Right renal cortex interstitium (tissue), 3 donors: ENCODE measurements around the gene COL26A1. TPM values are rescaled to one million over a fixed set of nuclear protein-coding genes. Genes with fewer than 3 reads are reported as not detected.
"Not testable (repeated sequence)": the region's sequence is repeated elsewhere in the genome, so short reads cannot be mapped to it uniquely, and the experiment has no call there.

ENCODE experiments used
- DNase-seq, 3 donors: peaks; one replicate each; pipeline ENCODE4 v3.0.0-alpha.2; 2013; ENCODE audit warnings: low read depth in 3 of 3, low spot score in 2 of 3
- polyA plus RNA-seq, 3 donors: library from polyadenylated mRNA; unstranded; fragments of 120-200 nt; gene quantifications; one replicate each; pipeline ENCODE4 v1.2.1, GENCODE V29; 2013; ENCODE audit not compliant: insufficient read length in 3 of 3

The COL26A1 gene
- 10 to 100 TPM; 20.8 to 22.8 (median 21.3) TPM for polyA plus RNA-seq

DNA sequence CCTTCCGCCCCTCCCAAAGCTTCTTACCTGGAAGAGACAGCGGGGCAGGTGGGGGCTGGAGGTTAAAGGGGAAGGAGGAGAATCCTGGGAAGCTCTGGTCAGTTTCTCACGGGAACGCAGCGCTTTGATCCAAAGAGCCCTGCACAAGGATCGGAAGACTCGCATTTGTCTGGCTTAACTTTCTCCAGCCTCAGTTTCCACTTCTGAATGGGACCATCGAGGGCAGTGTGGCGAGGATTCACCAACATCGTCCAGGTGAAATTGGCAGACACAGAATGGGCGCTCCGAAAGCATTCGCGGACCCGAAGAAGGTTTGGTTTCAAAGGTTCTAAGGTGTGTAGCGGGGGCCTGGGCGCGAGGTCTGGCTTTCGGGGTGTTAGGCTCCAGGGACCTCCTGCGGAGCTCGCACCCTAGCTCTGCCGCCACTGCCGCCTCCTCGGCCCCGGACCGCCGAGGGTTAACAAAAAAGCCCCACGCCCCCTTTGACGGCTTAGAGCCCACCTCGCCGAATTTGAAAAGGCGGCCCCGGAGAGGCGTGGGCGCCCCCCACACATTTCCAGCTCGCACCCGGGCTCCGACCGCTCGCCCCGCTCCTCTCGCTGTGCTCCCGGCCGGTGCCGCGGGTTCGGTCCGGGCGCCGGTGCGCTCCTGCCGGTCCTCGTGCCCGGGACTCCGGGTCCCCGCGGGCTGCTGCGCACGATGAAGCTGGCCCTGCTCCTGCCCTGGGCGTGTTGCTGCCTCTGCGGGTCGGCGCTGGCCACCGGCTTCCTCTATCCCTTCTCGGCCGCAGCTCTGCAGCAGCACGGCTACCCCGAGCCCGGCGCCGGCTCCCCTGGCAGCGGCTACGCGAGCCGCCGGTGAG is at the start of gene COL26A1:
Gene COL26A1 (plus strand): TSS at position 542 of the 862 bp plus-strand sequence. CDS start 158 bp downstream, at position 700.
- DNase-seq: no peak

GRCh38 chr7:101315336-101315735 is 47.3 kb upstream of the COL26A1 start:
- no peak for DNase-seq

DNA sequence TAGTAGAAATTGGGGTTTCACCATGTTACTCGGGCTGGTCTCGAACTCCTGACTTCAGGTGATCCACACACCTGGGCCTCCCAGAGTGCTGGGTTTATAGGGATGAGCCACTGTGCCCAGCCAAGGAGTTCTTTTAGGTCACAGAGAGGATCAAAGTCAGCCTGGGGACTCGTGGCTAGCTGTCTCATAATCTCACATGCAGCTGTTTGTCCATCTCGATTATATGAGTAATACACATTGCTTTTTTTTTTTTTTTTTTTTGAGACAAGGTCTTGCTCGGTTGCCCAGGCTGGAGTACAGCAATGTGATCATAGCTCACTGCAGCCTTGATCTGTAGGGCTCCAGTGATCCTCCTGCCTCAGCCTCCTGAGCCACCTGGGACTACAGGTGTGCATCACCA is 43.3 kb upstream of the COL26A1 start:
- no peak for DNase-seq

GRCh38 chr7:101321491-101322401 is 40.9 kb upstream of the COL26A1 start, which contains the start of gene IFT22:
TSS of gene IFT22 (minus strand) at chr7:101321812. CDS start at chr7:101321709, 103 bp downstream.
- peak; percentile 76 to 95 (median 90) for DNase-seq

GRCh38 chr7:101328159-101328558 is 34.5 kb upstream of the COL26A1 start:
- no peak for DNase-seq

- DNase-seq: no peak
Observed at GRCh38 chr7:101330011-101330484, 32.6 kb upstream of the COL26A1 start.

DNA sequence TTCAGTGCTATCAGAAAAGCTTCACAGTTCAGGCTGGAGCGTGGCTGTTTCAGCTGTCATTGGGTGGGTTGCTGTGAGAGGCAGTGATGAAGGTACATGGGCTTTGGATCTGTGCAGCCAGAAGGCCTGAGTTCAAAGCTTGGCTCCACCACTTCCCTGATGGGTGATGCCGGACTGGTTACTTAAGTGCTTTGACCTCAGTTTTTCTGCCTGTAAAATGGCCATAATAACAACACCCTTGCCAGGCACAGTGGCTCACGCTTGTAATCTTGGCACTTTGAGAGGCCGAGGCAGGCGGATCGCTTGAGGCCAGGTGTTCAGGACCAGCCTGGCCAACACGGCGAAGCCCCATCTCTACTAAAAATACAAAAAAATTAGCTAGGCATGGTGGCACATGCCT is 30.6 kb upstream of the COL26A1 start:
- no peak for DNase-seq

DNA sequence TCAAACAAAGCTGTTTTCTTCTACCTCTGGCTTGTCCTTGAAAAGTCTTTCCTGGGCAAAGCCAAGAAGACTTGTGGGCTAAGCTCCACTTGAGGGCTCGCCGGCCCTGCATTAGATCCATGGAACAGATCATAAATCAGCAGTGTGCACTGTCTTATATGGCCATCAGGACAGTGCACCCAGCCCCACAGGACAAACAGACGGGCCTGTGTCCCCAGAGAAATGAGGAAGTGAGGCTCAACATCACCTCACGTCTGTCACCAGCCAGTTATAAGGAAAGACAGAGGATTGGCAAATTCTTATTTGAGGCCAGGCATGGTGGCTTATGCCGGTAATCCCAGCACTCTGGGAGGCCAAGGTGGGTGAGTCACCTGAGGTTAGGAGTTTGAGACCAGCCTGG is 28.8 kb upstream of the COL26A1 start:
- no peak for DNase-seq

DNA sequence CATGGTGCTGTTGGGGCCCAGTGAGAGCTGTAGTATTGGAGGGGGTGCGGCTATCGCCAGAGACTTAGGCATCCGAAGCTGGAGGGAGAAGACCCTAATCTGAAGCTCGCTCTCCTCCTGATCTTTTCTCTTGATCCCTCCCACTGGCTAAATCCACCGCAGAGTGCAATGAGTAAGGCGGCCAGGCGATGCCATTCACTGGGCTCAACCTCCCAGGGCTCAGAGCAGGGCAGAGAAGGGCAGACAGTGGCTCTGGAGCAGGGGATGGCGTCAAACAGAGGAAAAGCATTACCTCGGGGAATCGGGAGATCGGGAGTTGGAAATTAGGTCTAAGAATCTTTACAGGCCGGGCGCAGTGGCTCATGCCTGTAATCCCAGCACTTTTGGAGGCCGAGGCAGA is 22.3 kb upstream of the COL26A1 start:
- no peak for DNase-seq

DNA sequence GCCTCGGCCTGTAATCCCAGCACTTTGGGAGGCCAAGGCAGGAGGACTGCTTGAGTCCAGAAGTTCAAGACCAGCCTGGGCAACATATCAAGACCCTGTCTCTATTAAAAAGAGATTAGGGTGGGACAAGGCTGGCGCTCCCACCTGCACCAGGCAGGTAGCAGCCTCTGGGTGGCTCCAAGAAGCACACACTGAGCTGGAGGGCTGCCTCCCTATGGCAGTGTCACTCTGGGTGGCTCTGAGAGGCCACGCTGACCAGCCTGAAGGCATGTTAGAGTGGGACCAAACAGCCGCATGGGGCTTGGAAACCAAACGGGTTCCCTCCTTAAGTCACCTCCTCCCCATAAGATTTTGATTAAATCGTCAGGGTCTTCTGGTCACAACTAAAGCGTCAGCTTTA is 19.8 kb upstream of the COL26A1 start:
- DNase-seq: no peak

DNA sequence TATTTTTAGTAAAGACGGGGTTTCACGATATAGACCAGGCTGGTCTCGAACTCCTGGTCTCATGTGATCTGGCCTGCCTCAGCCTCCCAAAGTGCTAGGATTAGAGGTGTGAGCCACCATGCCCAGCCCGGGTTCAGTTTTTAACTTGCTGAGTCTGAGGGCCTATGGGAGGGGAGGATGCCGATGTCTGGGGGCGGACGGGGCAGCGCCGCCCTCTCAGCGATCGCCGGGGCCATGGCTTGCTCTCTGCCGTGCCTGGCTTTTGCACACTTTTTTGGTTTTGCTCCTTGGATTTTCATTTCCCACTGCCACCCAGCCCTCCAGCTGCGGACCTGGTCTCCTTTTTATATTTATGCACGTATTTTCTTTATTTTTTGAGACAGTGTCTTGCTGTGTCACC is 15.2 kb upstream of the COL26A1 start:
- DNase-seq: no peak

GRCh38 chr7:101348456-101349067 is 14.1 kb upstream of the COL26A1 start:
- DNase-seq: not testable (repeated sequence)

DNA sequence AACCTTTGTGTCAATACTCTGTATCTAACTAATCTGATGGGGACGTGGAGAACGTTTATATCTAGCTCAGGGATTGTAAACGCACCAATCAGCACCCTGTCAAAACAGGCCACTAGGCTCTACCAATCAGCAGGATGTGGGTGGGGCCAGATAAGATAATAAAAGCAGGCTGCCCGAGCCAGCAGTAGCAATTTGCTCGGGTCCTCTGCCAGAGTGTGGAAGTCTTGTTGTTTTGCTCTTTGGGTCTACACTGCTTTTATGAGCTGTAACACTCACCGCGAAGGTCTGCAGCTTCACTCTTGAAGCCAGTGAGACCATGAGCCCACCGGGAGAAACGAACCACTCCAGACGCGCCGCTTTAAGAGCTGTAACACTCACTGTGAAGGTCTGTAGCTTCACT is 13.4 kb upstream of the COL26A1 start:
- not testable (repeated sequence) for DNase-seq

DNA sequence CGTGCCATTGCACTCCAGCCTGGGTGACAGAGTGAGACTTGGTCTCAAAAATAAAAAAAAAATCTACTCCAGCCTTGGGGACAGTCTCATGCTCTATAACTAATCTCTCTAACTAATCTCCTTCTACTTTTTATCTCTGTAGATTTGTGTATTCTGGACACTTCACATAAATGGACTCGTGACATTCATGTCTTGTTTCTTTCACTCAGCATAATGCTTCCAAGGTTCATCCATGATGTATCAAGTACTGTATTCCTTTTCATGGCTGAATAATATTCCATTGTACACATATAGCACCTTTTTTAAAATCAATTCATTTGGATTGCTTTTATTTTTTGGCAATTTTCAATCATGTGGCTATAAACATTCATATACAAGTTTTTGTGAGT is 9.8 kb upstream of the COL26A1 start:
- DNase-seq: no peak

- DNase-seq: no peak
Observed at GRCh38 chr7:101357433-101357832, 5.2 kb upstream of the COL26A1 start.

DNA sequence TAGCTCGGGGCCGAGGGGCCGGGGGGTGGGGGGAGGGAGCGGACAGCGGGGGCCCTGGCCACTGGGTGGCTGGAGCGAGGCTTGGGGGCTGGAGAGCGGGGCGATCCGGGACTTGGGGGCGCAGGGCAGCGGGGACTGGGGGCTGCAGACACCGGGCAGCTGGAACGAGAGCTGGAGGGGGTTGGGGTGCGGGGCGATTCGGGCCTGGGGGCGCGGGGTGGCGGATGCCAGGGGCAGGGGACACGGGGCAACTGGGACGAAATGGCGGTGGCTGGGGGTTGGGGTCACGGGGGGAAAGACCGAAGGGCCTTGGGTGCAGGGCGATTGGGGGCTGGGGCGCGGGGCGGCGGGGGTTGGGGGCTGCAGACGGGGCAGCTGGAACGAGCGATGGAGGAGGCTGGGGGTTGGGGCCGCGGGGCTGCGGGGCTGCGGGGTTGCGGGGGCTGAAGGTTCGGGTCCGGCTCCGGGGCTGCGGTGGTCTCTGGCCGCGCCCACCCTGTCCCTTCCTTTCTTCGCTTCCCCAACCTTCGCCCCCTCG is 590 bp downstream of the COL26A1 start:
- DNase-seq: no peak

GRCh38 chr7:101363734-101364374 is 1.2 kb downstream of the COL26A1 start:
- peak; percentile 45 to 69 (median 57) for DNase-seq

DNA sequence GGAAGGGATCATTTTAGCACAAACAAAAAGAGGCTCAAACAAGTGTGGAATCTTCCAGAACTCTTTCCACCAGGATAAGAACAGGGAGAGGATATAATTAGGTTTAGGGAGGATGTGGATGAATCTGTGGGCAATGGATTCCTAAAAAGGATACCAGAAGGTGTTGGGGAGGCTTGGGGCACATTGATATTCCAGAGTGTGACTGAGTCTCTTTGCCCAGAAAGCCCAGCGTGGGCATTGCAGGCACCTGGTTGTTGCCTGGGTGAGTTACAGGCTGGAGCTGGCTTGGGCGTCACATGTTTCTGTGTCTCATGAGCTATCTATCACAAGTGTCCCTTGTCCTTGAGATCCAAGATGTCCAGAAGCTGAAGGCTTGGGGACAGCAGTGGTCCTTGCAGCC is 3.3 kb downstream of the COL26A1 start:
- DNase-seq: no peak

- DNase-seq: no peak
Observed at GRCh38 chr7:101367676-101368075, 5.0 kb downstream of the COL26A1 start.
